Bronchial epithelial cell (primary cell): ENCODE measurements around the gene CX3CL1. TPM values are rescaled to one million over a fixed set of nuclear protein-coding genes. Genes with fewer than 3 reads are reported as not detected.
"Not testable (repeated sequence)": the region's sequence is repeated elsewhere in the genome, so short reads cannot be mapped to it uniquely, and the experiment has no call there.

Experiments used
- DNase-seq: peaks from one replicate; pipeline ENCODE4 v3.0.0-alpha.2; 2010; ENCODE audit warnings: low read depth
- FAIRE-seq: peaks from 2 replicates; lab custom pipeline; 2011; peaks lifted over from hg19 to GRCh38; lab: Jason Lieb, UNC
- H3K27me3 ChIP-seq: 2 replicates; pipeline ENCODE4 v1.5.1; 2011; ENCODE audit warnings: low read length; ENCODE audit not compliant: control insufficient read depth, insufficient read depth
- H3K36me3 ChIP-seq: 2 replicates; pipeline ENCODE4 v1.5.1; 2011; ENCODE audit warnings: low read length; ENCODE audit not compliant: control insufficient read depth, insufficient read depth
- H3K4me3 ChIP-seq: 2 replicates; pipeline ENCODE4 v1.5.1; 2011; ENCODE audit warnings: mild to moderate bottlenecking, low read depth, low read length, control low read depth
- total RNA-seq: library from RNA; depleted of rRNA; stranded (reverse); fragments of >200 nt; gene quantifications from 2 replicates; pipeline ENCODE4 v1.2.1, GENCODE V29; 2014
- TF ChIP-seq, protein P1 (sequence below): IDR thresholded peaks from 2 replicates; pipeline ENCODE4 v1.5.1; 2011; ENCODE audit warnings: mild to moderate bottlenecking, moderate library complexity, low read length, control low read depth, inconsistent platforms; ENCODE audit not compliant: insufficient read depth, severe bottlenecking

Gene CX3CL1
- total RNA-seq, 1 donor from 2014 or later: not detected

GRCh38 chr16:57391708-57392107 lies 19.4 kb downstream of the CX3CL1 start:
- no peaks in the 10 kb centered on the region for H3K36me3 ChIP-seq
- no peak overlapping the region for H3K4me3 ChIP-seq
- TF ChIP-seq, protein P1, sequence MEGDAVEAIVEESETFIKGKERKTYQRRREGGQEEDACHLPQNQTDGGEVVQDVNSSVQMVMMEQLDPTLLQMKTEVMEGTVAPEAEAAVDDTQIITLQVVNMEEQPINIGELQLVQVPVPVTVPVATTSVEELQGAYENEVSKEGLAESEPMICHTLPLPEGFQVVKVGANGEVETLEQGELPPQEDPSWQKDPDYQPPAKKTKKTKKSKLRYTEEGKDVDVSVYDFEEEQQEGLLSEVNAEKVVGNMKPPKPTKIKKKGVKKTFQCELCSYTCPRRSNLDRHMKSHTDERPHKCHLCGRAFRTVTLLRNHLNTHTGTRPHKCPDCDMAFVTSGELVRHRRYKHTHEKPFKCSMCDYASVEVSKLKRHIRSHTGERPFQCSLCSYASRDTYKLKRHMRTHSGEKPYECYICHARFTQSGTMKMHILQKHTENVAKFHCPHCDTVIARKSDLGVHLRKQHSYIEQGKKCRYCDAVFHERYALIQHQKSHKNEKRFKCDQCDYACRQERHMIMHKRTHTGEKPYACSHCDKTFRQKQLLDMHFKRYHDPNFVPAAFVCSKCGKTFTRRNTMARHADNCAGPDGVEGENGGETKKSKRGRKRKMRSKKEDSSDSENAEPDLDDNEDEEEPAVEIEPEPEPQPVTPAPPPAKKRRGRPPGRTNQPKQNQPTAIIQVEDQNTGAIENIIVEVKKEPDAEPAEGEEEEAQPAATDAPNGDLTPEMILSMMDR: no peak
- no peak for DNase-seq
- H3K27me3 ChIP-seq: no peaks in the 10 kb centered on the region
- FAIRE-seq: no peak

- DNase-seq: peak; percentile 66
- TF ChIP-seq, protein P1: no peak
- Histone ChIP-seq H3K27me3 (peaks cover 2% of the 10 kb centered on the region), H3K36me3 (no peaks in the 10 kb centered on the region), H3K4me3 (no peak overlapping the region)
- FAIRE-seq: no peak
These were observed 20.4 kb downstream of the CX3CL1 start for GRCh38 chr16:57392694-57393093.

- peak; percentile 96 for FAIRE-seq
- TF ChIP-seq, protein P1: no peak
- H3K36me3 ChIP-seq: no peaks in the 10 kb centered on the region
- peak; percentile 81 for DNase-seq
- no peak overlapping the region for H3K4me3 ChIP-seq
- peaks cover 2% of the 10 kb centered on the region for H3K27me3 ChIP-seq
These were observed 22.2 kb downstream of the CX3CL1 start for GRCh38 chr16:57394444-57394843.

DNA sequence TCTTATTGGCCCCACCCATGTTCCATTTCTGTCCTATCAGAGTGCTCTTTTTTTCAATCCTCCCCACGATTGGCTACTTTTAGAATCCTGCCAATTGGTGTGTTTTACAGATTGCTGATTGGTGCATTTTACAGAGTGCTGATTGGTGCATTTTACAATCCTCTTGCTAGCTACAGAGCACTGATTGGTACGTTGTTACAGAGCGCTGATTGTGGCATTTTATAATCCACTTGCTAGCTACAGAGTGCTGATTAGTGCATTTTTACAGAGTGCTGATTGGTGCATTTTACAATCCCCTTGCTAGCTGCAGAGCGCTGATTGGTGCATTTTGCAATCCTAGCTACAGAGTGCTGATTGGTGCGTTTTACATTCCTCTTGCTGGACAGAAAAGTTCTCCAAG lies 22.7 kb downstream of the CX3CL1 start:
- TF ChIP-seq, protein P1: no peak
- DNase-seq (no peak), FAIRE-seq (no peak)
- H3K4me3 ChIP-seq: no peak overlapping the region
- H3K36me3 ChIP-seq: no peaks in the 10 kb centered on the region
- peaks cover 2% of the 10 kb centered on the region for H3K27me3 ChIP-seq

GRCh38 chr16:57396786-57397185 lies 24.5 kb downstream of the CX3CL1 start:
- FAIRE-seq (no peak), DNase-seq (no peak)
- no peak overlapping the region for H3K4me3 ChIP-seq
- TF ChIP-seq, protein P1: no peak
- H3K36me3 ChIP-seq: no peaks in the 10 kb centered on the region
- H3K27me3 ChIP-seq: peaks cover 2% of the 10 kb centered on the region

DNA sequence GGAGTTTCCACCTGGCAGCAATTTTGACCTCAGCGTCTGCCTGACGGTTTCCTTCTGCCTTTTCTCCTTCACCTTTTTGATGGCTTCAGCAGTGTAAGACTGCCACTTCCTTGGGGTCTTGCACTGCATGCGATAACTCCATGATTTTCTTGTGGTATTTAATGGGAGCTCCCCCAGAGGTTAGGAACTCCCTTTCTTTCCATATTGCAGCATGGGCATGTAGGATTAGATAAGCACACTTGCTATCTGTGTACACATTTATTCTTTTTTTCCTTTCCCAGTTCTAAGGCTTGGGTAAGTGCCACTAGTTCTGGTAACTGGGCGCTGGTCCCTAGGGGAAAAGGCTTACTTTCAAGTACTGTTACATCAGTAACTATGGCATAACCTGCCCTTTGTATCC lies 25.2 kb downstream of the CX3CL1 start:
- not testable (repeated sequence) for H3K27me3 ChIP-seq, H3K36me3 ChIP-seq, FAIRE-seq, H3K4me3 ChIP-seq, DNase-seq
